DMS153 treated with DMSO at 0.1 percent for 48 hours (cell line): Measurements from ENCODE around the gene SUPT20H.
"Not testable (repeated sequence)": the region's sequence is repeated elsewhere in the genome, so short reads cannot be mapped to it uniquely, and the experiment has no call there.

Experiments used
- DNase-seq: peaks from one replicate; lab custom pipeline; 2025; ENCODE audit not compliant: unreplicated experiment; lab: John Stamatoyannopoulos, UW

SUPT20H gene

GRCh38 chr13:37070145-37070695 lies 10.7 kb upstream of the SUPT20H start:
- no peak for DNase-seq

DNA sequence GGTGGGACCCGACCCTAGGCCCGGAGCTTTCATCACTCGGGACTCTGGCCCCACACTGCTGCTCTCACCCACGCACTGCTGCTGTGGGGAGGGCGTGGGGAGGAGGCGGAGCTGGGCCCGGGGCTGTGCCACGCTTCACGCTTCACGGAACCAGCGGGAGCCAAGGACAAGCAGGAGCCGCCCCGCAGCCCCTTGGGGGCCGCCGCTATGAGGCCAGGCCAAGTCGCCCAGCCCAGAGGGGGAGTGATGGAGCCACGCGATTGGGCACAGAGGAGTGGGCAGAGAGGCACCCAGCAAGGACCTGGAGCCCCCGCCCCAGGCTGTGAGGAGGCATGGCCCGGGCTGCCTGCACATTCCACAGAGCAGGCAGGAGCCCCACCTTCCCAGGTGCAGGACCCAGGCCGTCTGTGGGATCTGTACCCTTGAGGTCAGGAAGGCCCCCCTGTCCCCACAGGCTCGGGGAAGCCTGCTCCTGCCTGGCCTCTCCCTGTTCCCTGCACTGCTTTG lies 10.2 kb upstream of the SUPT20H start:
- DNase-seq = no peak

DNA sequence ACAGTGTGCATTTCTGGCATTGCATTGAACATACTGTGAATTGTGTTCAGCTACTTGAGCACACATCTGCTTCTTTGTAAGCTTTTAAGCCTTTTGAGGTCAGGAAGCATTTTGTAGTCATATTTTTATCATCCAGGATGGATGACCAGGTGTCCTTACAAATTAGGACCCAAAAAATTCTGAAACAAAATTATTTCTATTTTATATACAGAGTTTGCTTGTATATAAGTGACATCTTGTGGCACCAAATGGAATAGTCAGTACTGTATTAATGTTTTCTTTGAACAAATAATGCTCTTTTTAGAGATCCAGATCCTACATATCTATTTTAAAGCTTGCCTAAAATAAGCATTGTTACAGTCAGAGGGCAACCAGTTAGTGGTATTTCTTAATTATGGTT lies 9.5 kb upstream of the SUPT20H start:
- no peak for DNase-seq

DNA sequence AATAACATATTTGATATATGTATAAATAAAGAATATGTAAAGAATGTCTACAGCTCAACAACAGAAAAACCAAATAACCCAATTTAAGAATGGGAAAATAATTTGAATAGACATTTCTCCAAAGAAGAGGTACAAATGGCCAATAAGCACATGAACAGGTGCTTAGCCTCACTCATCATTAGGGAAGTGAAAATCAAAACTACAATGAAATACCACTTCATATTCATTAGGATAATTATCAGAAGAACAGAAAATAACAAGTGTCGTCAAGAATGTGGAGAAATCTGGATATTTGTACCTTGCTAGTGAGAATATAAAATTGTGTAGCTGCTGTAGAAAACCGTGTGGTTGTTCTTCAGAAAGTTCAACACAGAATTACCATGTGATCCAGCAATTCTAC lies 8.4 kb upstream of the SUPT20H start:
- DNase-seq = no peak

DNA sequence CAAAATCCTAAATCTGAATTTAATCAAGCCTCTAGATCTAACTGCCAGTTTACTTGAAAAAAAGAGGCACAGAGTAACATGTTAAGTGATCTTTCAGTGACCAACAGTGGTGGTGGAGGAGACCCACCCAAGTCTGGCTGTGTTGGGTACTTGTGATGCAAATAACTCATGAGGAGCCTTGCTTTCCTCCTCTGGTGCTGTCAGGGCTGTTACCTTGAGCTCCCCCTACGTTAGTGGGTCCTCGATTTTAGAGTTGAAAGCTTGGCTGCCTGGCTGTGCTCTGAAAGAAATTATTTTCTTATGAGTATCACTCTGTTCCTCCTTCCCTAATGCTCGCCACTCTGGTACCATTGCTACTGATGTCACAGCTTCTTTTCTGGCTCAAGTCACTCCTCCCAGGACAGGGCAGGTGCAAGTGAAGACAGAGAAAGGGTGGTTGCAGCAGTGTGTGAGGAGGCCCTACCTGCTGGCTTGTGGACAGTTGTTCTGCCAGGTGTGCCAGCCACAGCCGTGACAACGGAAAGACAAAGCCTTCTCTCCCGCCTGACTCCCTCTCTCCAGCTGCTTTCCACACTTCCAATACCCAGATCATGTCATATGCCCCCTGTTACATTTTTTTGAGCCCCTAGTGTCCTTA lies 6.5 kb upstream of the SUPT20H start:
- DNase-seq = no peak

DNA sequence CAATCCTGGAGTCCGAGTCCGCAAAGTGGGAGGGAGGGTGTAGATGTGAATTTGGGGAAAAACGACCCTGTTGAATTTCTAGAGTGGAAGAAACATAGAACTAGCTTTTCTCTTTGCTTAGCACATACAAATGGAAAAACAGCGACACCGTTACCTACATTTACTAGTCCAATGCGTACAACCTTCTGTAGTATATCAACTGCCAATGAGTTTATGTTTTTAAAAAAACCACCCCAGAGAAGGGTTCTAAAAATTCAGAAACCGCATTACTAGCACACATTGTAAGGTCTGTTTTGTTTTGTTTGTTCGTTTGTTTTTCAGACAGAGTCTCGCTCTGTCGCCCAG lies 332 bp upstream of the SUPT20H start:
- no peak for DNase-seq

DNA sequence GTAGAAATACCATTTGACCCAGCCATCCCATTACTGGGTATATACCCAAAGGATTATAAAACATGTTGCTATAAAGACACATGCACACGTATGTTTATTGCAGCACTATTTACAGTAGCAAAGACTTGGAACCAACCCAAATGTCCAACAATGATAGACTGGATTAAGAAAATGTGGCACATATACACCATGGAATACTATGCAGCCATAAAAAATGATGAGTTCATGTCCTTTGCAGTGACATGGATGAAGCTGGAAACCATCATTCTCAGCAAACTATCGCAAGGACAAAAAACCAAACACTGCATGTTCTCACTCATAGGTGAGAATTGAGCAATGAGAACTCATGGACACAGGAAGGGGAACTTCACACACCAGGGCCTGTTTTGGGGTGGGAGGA lies 3.3 kb downstream of the SUPT20H start:
- DNase-seq = not testable (repeated sequence)

DNA sequence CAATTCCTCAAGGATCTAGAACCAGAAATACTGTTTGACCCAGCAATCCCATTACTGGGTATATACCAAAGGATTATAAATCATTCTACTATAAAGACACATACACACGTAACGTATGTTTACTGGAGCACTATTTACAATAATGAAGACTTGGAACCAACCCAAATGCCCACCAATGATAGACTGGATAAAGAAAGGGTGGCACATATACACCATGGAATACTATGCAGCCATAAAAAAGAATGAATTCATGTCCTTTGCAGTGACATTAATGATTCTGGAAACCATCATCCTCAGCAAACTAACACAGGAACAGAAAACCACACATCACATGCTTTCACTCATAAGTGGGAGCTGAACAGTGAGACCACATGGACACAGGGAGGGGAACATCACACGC lies 6.4 kb downstream of the SUPT20H start:
- DNase-seq = not testable (repeated sequence)

DNA sequence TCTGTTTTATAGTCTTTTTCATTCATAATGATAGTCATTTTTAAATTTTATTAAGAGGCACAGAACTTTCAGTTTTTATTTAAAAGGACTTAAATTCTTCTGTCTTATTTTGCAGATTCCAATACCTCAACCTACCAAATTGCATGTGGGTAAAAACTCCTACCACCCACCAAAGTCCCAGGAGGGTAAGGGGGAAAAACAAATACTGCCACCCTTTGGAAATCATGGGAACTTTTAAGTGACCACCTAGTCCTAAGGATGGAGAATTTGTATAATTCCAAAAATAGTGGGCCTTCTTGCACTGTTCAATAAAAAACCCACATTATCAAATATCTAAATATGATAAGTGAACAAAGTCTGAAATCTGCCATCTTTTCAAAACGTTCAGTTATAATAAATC lies 9.7 kb downstream of the SUPT20H start:
- DNase-seq = no peak

GRCh38 chr13:37047846-37048245 lies 11.6 kb downstream of the SUPT20H start:
- DNase-seq = no peak

- no peak for DNase-seq
Measured at GRCh38 chr13:37047032-37047431, 12.5 kb downstream of the SUPT20H start.

DNA sequence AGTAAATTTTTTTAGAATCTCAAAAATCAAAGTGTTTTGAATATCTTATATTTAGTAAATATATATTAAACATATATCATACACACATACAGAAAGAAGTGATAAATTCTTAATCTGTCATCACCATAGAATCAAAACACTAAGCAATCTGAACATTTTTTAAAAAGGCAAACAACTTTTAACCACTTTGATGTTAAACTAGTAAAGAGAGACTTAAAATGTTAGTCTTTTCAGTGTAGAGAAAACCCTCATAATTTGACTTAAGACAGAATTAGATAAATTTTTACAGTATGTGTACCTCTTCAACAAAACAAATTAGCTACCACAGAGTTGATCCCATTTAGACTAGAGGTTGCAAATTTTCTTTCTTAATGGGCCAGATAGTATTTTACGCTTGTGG lies 13.4 kb downstream of the SUPT20H start:
- DNase-seq = no peak

DNA sequence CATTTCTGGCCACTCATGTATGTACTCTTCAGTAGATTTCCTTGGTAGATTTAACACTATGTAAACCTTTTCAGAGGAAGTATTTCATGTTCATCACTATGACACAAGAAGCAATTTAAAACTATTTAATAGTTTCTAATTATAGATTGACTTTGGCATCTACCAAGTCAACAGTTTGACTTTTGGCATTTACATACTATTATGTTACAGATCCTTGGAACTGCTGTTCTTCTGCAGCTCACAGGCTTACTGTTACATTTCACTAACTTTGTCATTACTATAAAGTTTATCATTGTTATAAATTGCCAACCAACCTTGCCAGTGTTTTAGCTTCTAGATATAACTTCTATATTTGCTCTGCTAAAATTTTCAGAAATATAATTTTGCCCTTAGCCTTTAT lies 18.7 kb downstream of the SUPT20H start:
- no peak for DNase-seq

DNA sequence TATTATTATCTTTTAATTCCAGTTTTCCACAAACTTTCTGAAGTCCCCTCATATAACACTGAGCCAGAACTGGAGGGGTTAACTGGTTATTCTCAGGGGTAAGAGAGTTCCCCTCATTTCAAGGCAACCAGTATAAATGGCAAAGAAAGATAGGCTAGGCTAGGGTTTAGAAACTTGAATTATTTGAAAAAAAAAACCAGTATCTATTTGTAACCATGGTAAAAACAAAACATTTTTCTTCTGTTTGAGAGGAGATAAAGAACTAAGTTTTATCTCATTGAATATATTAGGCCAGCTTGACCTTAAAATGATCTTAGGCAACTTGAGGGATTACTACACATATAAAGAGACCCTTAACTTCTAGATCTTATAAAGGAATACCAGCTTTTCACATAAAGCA lies 19.6 kb downstream of the SUPT20H start:
- DNase-seq = no peak

- no peak for DNase-seq
Measured at GRCh38 chr13:37037241-37037640, 22.2 kb downstream of the SUPT20H start.

DNA sequence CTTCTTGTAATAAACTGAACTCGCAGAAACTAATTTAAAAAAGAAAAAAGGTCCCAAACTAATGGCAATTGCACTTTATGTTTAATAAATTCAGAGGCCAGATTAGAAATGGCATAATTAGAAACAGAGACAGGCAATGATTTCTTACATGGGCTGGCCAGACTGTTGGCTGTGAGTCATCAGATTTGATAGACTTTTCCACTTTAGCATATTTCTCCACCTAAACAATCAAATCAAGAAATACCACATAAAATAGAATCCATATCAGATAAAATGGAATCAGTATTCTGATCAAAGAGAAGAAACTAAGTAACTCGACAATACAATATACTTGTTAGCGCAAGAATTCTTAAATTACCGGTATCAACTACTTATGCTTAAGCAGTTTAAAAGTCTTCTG lies 29.9 kb downstream of the SUPT20H start:
- DNase-seq = no peak

GRCh38 chr13:37027639-37028038 lies 31.8 kb downstream of the SUPT20H start:
- no peak for DNase-seq

GRCh38 chr13:37026771-37027170 lies 32.7 kb downstream of the SUPT20H start:
- no peak for DNase-seq

- no peak for DNase-seq
Measured at GRCh38 chr13:37023871-37024270, 35.6 kb downstream of the SUPT20H start.

GRCh38 chr13:37014609-37015008 lies 44.9 kb downstream of the SUPT20H start:
- DNase-seq = no peak

DNA sequence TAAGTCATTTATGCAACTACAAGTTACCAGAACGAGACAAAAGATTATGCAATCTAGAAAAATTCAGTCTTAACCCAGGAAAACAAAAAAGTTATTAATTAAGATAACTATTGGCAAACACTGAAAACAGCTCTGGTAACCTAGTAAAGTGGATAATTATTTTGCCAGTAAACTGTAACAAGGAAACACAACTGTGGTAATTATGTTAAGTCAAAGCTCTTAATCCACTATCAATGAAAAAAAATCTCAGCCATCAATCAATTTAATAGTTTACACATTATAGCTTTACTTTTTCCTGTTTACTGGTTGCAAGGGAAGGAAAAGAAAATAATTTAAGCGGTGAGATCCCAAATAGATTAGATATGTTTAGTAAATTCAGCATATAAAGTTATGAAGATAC lies 47.7 kb downstream of the SUPT20H start:
- no peak for DNase-seq

DNA sequence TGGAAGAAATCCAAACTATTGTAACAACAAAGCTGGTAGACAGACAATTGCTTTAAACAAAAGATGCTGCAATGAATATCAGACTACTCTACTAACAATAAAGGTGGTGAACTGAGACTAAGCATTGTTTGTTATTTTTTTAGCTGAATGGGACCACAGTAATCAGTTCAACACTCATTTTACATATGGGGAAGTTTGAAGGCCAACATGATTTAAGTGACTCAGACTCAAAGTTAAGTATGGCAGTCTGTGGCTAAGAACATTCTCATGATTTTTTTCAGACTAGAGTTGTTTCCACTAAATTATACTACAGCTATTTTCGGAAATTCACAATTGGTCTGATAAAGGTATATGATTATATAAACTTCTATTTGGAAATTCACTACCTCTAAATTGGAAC lies 48.5 kb downstream of the SUPT20H start:
- no peak for DNase-seq

DNA sequence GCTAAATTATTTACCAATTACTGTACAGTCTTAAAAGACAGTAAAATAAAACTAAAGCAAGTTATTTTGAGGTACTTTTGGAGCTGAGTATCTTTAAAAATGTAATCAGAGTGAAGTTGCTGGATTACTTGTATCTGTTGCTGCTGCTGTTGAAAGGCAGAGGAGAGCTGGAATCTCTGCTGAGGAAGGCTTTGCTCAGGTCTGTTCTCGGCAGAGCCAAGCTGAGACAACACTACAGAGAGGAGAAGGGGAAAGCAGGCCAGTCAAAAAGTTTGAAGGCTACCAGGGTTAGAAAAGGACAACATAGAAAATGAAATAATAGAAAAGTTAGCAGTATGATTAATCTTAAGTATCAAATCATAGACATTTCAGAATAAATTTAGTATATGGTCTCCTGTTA lies 49.1 kb downstream of the SUPT20H start:
- DNase-seq = no peak
